Sigmoid colon (tissue), 7 donors: ENCODE results near the gene ZNF521. TPM values are rescaled to one million over a fixed set of nuclear protein-coding genes. Genes with fewer than 3 reads are reported as not detected.

Experiments used
- DNase-seq: peaks from one replicate; pipeline ENCODE4 v3.0.0-alpha.2; 2019
- H3K27ac ChIP-seq, 4 donors: fragments of 200-600 bp; sonication (generic); one replicate each; pipeline ENCODE4 v1.5.1; 2016 to 2019; ENCODE audit warnings: mild to moderate bottlenecking in 1 of 4
- H3K27me3 ChIP-seq, 3 donors: fragments of 200-600 bp; sonication (generic); one replicate each; pipeline ENCODE4 v1.5.1; 2019; ENCODE audit warnings: mild to moderate bottlenecking in 1 of 3
- H3K36me3 ChIP-seq, 4 donors: fragments of 200-600 bp; sonication (generic); one replicate each; pipeline ENCODE4 v1.5.1; 2016 to 2019
- H3K4me1 ChIP-seq, 4 donors: fragments of 200-600 bp; sonication (generic); one replicate each; pipeline ENCODE4 v1.5.1; 2017 to 2019
- H3K4me3 ChIP-seq, 4 donors: fragments of 200-600 bp; sonication (generic); one replicate each; pipeline ENCODE4 v1.5.1; 2017 to 2019; ENCODE audit warnings: mild to moderate bottlenecking in 2 of 4, moderate library complexity in 1 of 4
- H3K9me3 ChIP-seq, 4 donors: fragments of 200-600 bp in 3 of 4; sonication (generic) in 3 of 4; one replicate each; pipeline versions ENCODE4 v1.5.1 to v1.6.1; 2013 to 2019
- EP300 ChIP-seq, 4 donors: sonication (generic); formaldehyde crosslinking; IDR thresholded peaks; one replicate each; pipeline ENCODE4 v1.6.1; 2017; ENCODE audit warnings: antibody characterized with exemption in 4 of 4
- POLR2A ChIP-seq, 2 donors: fragments of 450-650 bp; IDR thresholded peaks; one replicate each; pipeline ENCODE4 v1.6.1; 2016; ENCODE audit warnings: antibody characterized with exemption in 2 of 2, mild to moderate bottlenecking in 2 of 2, moderate library complexity in 2 of 2
- POLR2AphosphoS5 ChIP-seq, 4 donors: sonication (generic); formaldehyde crosslinking; IDR thresholded peaks; one replicate each; pipeline ENCODE4 v1.6.1; 2017; ENCODE audit warnings: antibody characterized with exemption in 4 of 4
- WGBS, 2 donors: extraction: QIAGEN DNeasy Blood & Tissue Kit; methylation state at CpG; one replicate each; pipeline ENCODE4 v1.1.7; 2013; 5-methylcytosine and 5-hydroxymethylcytosine counted together
- intact Hi-C: fragments of 100-400 bp; cut with DNase I; formaldehyde crosslinking; loops from one replicate; pipeline ENCODE4 v1.15.1; 2023
- polyA plus RNA-seq, 3 donors: library from polyadenylated mRNA; stranded (reverse); fragments of 200-250 nt; gene quantifications; one replicate each; pipeline ENCODE4 v1.2.3, GENCODE V29; 2013
- total RNA-seq, 4 donors: library from RNA; depleted of rRNA; stranded (reverse); fragments of >200 nt; gene quantifications; one replicate each; pipeline ENCODE4 v1.1.0, GENCODE V29; 2016
- TF ChIP-seq, protein P1 (sequence below), 4 experiments: fragments of 450-650 bp in 3 of 4; fragments of 200-600 bp in 1 of 4; IDR thresholded peaks; one replicate each; pipeline ENCODE4 v1.5.1; 2016 to 2019; ENCODE audit warnings: antibody characterized with exemption in 4 of 4, mild to moderate bottlenecking in 3 of 4, moderate library complexity in 2 of 4
- donor health status: healthy with polysubstance abuse.
- donor health status: Bipolar disorder and iron deficiency.
- donor health status: healthy.

ZNF521 gene
- total and polyA plus RNA-seq, 7 donors = 0.69 to 40.2 (median 12.0) TPM

GRCh38 chr18:25370391-25370790, 18.4 kb upstream of the ZNF521 start:
- WGBS, 2 donors = 49 to 74% methylated on average over 5 of the region's 5 CpGs
- Histone ChIP-seq H3K4me1 (no peaks in the 10 kb centered on the region), H3K4me3 (no peak overlapping the region), H3K27me3 (no peaks in the 10 kb centered on the region), H3K27ac (no peak overlapping the region), H3K36me3 (no peaks in the 10 kb centered on the region), H3K9me3 (no peaks in the 10 kb centered on the region)
- TF ChIP-seq EP300 (IDR thresholded peaks at IDR 0.05) (no peak), POLR2AphosphoS5 (IDR thresholded peaks at IDR 0.05) (no peak)
- DNase-seq = no peak
- intact Hi-C loops = no loop called here

DNA sequence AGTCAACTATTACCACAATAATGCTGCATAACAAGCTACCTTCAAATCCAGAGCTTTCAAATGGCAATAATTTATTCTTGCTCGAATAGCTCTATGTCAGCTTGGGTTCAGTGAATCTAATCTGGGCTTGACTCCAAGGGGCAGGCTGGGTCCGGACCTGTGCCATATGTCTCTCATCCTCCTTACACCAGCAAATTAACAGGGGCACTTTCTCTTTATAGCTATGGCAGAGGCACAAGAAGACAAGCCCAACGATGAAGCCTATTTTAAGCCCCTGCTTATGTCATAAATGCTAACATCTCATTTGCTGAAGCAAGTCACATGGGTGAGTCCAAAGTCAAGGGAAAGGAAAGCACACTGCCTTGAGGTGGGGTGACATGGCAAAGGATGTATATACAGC, 13.3 kb upstream of the ZNF521 start:
- no peak for DNase-seq
- WGBS, 2 donors = 56 to 70% methylated on average over 3 of the region's 3 CpGs
- Histone ChIP-seq H3K4me3 (no peak overlapping the region), H3K4me1 (no peaks in the 10 kb centered on the region), H3K9me3 (no peaks in the 10 kb centered on the region), H3K27ac (no peak overlapping the region), H3K36me3 (no peaks in the 10 kb centered on the region), H3K27me3 (no peaks in the 10 kb centered on the region)
- intact Hi-C loops = no loop called here
- TF ChIP-seq EP300 (IDR thresholded peaks at IDR 0.05) (no peak), POLR2A (IDR thresholded peaks at IDR 0.05) (no peak), POLR2AphosphoS5 (IDR thresholded peaks at IDR 0.05) (no peak)
- TF ChIP-seq, protein P1, sequence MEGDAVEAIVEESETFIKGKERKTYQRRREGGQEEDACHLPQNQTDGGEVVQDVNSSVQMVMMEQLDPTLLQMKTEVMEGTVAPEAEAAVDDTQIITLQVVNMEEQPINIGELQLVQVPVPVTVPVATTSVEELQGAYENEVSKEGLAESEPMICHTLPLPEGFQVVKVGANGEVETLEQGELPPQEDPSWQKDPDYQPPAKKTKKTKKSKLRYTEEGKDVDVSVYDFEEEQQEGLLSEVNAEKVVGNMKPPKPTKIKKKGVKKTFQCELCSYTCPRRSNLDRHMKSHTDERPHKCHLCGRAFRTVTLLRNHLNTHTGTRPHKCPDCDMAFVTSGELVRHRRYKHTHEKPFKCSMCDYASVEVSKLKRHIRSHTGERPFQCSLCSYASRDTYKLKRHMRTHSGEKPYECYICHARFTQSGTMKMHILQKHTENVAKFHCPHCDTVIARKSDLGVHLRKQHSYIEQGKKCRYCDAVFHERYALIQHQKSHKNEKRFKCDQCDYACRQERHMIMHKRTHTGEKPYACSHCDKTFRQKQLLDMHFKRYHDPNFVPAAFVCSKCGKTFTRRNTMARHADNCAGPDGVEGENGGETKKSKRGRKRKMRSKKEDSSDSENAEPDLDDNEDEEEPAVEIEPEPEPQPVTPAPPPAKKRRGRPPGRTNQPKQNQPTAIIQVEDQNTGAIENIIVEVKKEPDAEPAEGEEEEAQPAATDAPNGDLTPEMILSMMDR (IDR thresholded peaks at IDR 0.05) = no peak

GRCh38 chr18:25364732-25365131, 12.8 kb upstream of the ZNF521 start:
- Histone ChIP-seq H3K27ac (no peak overlapping the region), H3K4me1 (no peaks in the 10 kb centered on the region), H3K9me3 (no peaks in the 10 kb centered on the region), H3K27me3 (no peaks in the 10 kb centered on the region), H3K36me3 (no peaks in the 10 kb centered on the region), H3K4me3 (no peak overlapping the region)
- TF ChIP-seq POLR2A (IDR thresholded peaks at IDR 0.05) (no peak), EP300 (IDR thresholded peaks at IDR 0.05) (no peak), POLR2AphosphoS5 (IDR thresholded peaks at IDR 0.05) (no peak)
- TF ChIP-seq, protein P1 (IDR thresholded peaks at IDR 0.05) = no peak
- DNase-seq = no peak
- intact Hi-C loops = no loop called here

DNA sequence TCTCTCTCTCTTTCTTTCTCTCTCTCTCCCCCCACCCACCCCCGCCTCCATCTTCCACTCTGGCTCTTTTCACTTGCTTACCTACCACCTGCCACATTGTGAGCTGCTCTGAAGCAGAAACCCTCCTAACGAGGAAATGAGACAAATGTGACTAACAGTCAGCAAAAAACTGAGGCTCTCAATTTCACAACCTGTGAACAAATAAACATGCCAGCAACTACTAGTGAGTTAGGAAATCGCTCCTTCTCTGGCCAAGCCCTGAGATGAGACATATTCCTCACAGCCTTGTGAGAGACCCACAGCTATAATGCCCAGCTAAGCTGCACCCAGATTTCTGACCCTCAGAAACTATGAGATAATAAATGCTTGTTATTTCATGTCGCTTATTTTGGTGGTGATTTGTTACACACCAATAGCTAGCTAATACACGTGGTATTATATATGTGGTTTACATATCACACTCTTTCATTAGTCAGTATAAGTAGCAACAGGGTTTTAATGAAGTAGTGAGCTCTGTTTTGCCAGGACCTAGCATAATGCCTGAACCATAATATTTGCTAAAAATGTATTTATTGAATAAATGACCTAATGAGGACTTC, 8.4 kb upstream of the ZNF521 start:
- no peak overlapping the region for H3K27ac ChIP-seq
- H3K4me1 ChIP-seq = no peaks in the 10 kb centered on the region
- no peaks in the 10 kb centered on the region for H3K27me3 ChIP-seq
- no peaks in the 10 kb centered on the region for H3K9me3 ChIP-seq
- TF ChIP-seq POLR2A (IDR thresholded peaks at IDR 0.05) = no peak
- no peak for TF ChIP-seq POLR2AphosphoS5 (IDR thresholded peaks at IDR 0.05)
- TF ChIP-seq, protein P1 (IDR thresholded peaks at IDR 0.05) = no peak
- no peak for TF ChIP-seq EP300 (IDR thresholded peaks at IDR 0.05)
- no peaks in the 10 kb centered on the region for H3K36me3 ChIP-seq
- H3K4me3 ChIP-seq = no peak overlapping the region
- no peak for DNase-seq
- intact Hi-C loops = no loop called here
- WGBS, 2 donors = 76 to 81% methylated on average over 5 of the region's 5 CpGs

DNA sequence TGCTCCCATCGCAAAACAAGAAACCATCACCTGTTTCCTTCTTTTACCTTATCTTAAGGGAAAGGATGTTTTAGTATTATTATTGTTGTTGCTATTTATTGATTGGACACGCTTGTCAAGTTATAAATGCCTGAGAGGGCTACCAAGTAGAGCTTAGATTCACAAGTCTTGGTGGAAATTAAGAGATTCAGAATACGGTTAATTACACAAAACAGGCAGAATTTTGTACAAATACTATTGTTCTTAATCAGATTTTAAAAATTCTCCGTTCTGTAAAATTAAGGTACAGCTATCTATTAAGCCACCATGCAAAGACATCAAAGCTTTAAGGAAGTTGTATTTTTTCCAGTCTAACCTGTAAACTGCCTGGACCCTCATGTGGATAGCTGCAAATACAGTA, 1.1 kb upstream of the ZNF521 start:
- intact Hi-C loops = loop anchor here (2.0 to 10.0 kb wide), 4 partner anchors 26 to 956 kb away; partner anchors contain the start of gene OSBPL1A
- peaks cover 0 to 21% (median 4%) of the 10 kb centered on the region in 4 donors for H3K4me1 ChIP-seq
- no peaks in the 10 kb centered on the region for H3K9me3 ChIP-seq
- H3K36me3 ChIP-seq = no peaks in the 10 kb centered on the region
- WGBS, 2 donors = 35 to 38% methylated on average over 4 of the region's 4 CpGs
- TF ChIP-seq POLR2AphosphoS5 (IDR thresholded peaks at IDR 0.05) (no peak), POLR2A (IDR thresholded peaks at IDR 0.05) (no peak), EP300 (IDR thresholded peaks at IDR 0.05) (no peak)
- TF ChIP-seq, protein P1 (IDR thresholded peaks at IDR 0.05) = no peak
- H3K27me3 ChIP-seq = peaks cover 0 to 4% (median 0%) of the 10 kb centered on the region in 3 donors
- no peak overlapping the region for H3K27ac ChIP-seq
- DNase-seq = no peak
- peak overlapping the region in 1 of 4 donors; percentile 42 for H3K4me3 ChIP-seq
